Smooth muscle cell (in vitro differentiated cells): ENCODE data around the gene ATG12. TPM values are rescaled to one million over a fixed set of nuclear protein-coding genes. Genes with fewer than 3 reads are reported as not detected.
"Not testable (repeated sequence)": the region's sequence is repeated elsewhere in the genome, so short reads cannot be mapped to it uniquely, and the experiment has no call there.

ENCODE experiments used
- DNase-seq: peaks from one replicate; lab custom pipeline; 2025; ENCODE audit not compliant: unreplicated experiment; lab: John Stamatoyannopoulos, UW
- H2AFZ ChIP-seq: fragments of 200-600 bp; sonication (generic); 2 replicates; pipeline ENCODE4 v1.6.0; 2016; ENCODE audit warnings: antibody characterized with exemption, low read depth, mild to moderate bottlenecking
- H3F3A ChIP-seq: fragments of 200-600 bp; sonication (generic); 2 replicates; pipeline ENCODE4 v1.6.0; 2017; ENCODE audit warnings: antibody characterized with exemption, low read depth
- H3K27ac ChIP-seq: fragments of 200-600 bp; sonication (generic); 2 replicates; pipeline ENCODE4 v1.5.1; 2016; ENCODE audit warnings: low read depth, mild to moderate bottlenecking
- H3K27me3 ChIP-seq: fragments of 200-600 bp; sonication (generic); 2 replicates; pipeline ENCODE4 v1.6.1; 2016; ENCODE audit warnings: low read depth, mild to moderate bottlenecking
- H3K36me3 ChIP-seq: fragments of 200-600 bp; sonication (generic); 2 replicates; pipeline ENCODE4 v1.5.1; 2016; ENCODE audit warnings: low read depth
- H3K4me1 ChIP-seq: fragments of 200-600 bp; sonication (generic); 2 replicates; pipeline ENCODE4 v1.5.1; 2016; ENCODE audit warnings: low read depth
- H3K4me2 ChIP-seq: fragments of 200-600 bp; sonication (generic); 2 replicates; pipeline ENCODE4 v1.6.0; 2016; ENCODE audit warnings: mild to moderate bottlenecking
- H3K4me3 ChIP-seq: fragments of 200-600 bp; sonication (generic); 2 replicates; pipeline ENCODE4 v1.5.1; 2016; ENCODE audit warnings: mild to moderate bottlenecking
- H3K79me2 ChIP-seq: fragments of 200-600 bp; sonication (generic); 2 replicates; pipeline ENCODE4 v1.6.0; 2016; ENCODE audit warnings: low read depth, mild to moderate bottlenecking
- H3K9ac ChIP-seq: fragments of 200-600 bp; sonication (generic); 2 replicates; pipeline ENCODE4 v1.6.0; 2016; ENCODE audit warnings: low read depth
- H3K9me3 ChIP-seq: fragments of 200-600 bp; sonication (generic); replicated peaks from 2 replicates; pipeline ENCODE4 v1.5.1; 2016; ENCODE audit warnings: low read depth
- H4K20me1 ChIP-seq: fragments of 200-600 bp; sonication (generic); 2 replicates; pipeline ENCODE4 v1.6.0; 2016; ENCODE audit warnings: low read depth
- WGBS: methylation state at CpG from one replicate; pipeline ENCODE4 v1.1.7; 2016; ENCODE audit warnings: low lambda C conversion rate; 5-methylcytosine and 5-hydroxymethylcytosine counted together
- polyA plus RNA-seq: library from polyadenylated mRNA; unstranded; fragments of >200 nt; fragmentation: Nextera tagmentation; extraction: Ambion mirVana; gene quantifications from 2 replicates; pipeline ENCODE4 v1.2.1, GENCODE V29; 2016
- total RNA-seq: library from RNA; depleted of rRNA; stranded (reverse); fragments of >200 nt; gene quantifications from 2 replicates; pipeline ENCODE4 v1.2.3, GENCODE V29; 2014
- TF ChIP-seq, protein P1 (sequence below): fragments of 200-600 bp; sonication (generic); IDR thresholded peaks from 2 replicates; pipeline ENCODE4 v1.5.1; 2017; ENCODE audit warnings: borderline replicate concordance, mild to moderate bottlenecking, antibody characterized with exemption; ENCODE audit not compliant: insufficient read depth, poor library complexity, severe bottlenecking

Gene ATG12
- total and polyA plus RNA-seq, 2 experiments from 2014 or later, result 58.6 to 139 TPM

DNA sequence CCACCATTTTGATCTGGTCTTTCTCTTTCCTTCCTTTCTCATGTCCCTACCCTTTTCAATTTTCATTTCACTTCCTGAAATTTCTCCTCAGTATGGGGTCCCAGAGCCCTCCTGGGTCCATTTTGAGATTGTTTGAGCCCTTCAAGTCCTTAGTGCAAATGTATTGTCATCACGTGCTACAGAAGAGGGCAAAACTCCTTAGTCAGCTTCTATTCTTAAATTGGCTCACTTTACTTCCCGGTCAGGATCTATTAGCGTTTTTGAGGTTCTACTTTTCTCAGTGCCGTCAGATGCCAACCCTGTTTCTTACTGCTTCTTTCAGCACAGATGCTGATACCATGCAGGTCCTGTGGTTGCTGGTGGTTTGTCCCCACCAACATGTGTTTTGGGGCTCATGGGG, 5.9 kb downstream of the ATG12 start:
- Histone ChIP-seq H4K20me1 (peaks cover 36% of the 10 kb centered on the region), H3F3A (peaks cover 15% of the 10 kb centered on the region), H3K79me2 (peaks cover 43% of the 10 kb centered on the region), H2AFZ (no peak overlapping the region), H3K4me2 (no peak overlapping the region), H3K27me3 (no peaks in the 10 kb centered on the region), H3K9me3 (no peaks in the 10 kb centered on the region), H3K4me1 (peaks cover 9% of the 10 kb centered on the region), H3K4me3 (no peak overlapping the region), H3K9ac (no peak overlapping the region), H3K27ac (no peak overlapping the region), H3K36me3 (peaks cover 25% of the 10 kb centered on the region)
- 96% methylated on average over 4 of the region's 4 CpGs for WGBS
- no peak for DNase-seq
- TF ChIP-seq, protein P1, sequence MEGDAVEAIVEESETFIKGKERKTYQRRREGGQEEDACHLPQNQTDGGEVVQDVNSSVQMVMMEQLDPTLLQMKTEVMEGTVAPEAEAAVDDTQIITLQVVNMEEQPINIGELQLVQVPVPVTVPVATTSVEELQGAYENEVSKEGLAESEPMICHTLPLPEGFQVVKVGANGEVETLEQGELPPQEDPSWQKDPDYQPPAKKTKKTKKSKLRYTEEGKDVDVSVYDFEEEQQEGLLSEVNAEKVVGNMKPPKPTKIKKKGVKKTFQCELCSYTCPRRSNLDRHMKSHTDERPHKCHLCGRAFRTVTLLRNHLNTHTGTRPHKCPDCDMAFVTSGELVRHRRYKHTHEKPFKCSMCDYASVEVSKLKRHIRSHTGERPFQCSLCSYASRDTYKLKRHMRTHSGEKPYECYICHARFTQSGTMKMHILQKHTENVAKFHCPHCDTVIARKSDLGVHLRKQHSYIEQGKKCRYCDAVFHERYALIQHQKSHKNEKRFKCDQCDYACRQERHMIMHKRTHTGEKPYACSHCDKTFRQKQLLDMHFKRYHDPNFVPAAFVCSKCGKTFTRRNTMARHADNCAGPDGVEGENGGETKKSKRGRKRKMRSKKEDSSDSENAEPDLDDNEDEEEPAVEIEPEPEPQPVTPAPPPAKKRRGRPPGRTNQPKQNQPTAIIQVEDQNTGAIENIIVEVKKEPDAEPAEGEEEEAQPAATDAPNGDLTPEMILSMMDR, result no peak

DNA sequence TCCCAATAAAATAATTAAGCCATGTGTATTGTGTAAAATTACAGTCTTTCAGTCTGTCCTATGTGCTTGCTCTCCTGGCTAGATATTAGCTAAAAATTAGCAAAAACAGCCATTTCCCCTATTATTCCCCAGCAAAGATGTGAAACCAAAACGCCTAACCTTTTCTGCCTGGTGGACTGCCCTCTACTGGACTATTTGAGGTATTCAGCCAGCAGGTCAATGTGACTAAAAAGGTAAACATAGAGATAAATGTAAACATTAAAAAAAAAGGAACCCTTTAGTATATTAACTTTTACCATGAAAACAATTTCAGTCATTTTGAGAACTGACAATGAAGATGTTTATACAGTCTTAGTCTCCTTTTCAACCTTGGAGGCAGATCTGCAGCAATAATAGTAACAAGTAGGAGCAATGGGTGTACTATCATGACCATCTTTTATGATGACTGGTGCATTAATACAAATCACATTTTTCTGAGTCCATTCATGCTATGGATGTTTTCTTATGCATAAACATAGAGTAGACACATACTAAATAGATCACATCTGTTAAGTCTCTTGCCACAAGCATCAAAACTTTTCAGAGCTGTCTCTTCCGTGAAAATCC, 10.1 kb downstream of the ATG12 start:
- Histone ChIP-seq H3K79me2 (peaks cover under 1% of the 10 kb centered on the region), H3K27ac (no peak overlapping the region), H3F3A (peaks cover 15% of the 10 kb centered on the region), H3K9ac (no peak overlapping the region), H3K27me3 (no peaks in the 10 kb centered on the region), H3K4me3 (no peak overlapping the region), H2AFZ (no peak overlapping the region), H3K4me2 (no peak overlapping the region), H3K36me3 (peaks cover 30% of the 10 kb centered on the region), H3K9me3 (no peaks in the 10 kb centered on the region), H4K20me1 (no peaks in the 10 kb centered on the region), H3K4me1 (no peaks in the 10 kb centered on the region)
- 58% methylated on average over 2 of the region's 2 CpGs for WGBS
- DNase-seq, result no peak
- TF ChIP-seq, protein P1, result peak; percentile 87

DNA sequence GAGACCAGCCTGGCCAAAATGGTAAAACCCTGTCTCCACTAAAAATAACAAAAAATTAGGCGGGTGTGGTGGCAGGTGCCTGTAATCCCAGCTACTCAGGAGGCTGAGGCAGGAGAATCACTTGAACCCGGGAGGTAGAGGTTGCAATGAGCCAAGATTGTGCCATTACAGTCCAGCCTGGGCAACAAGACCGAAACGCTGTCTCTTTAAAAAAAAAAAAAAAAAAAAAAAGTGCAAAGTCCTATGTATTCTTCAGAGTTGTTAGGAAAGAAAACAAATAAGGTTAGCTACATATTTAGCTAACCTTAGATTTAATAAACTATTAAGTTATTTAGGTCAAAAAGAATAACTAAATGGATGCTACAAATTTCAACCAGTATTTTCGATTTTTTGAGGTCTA, 11.5 kb downstream of the ATG12 start:
- H3K36me3 ChIP-seq, result peaks cover 27% of the 10 kb centered on the region
- no peaks in the 10 kb centered on the region for H3K9me3 ChIP-seq
- no peak overlapping the region for H3K4me3 ChIP-seq
- no peak overlapping the region for H3K4me2 ChIP-seq
- H3K9ac ChIP-seq, result no peak overlapping the region
- no peak overlapping the region for H3K27ac ChIP-seq
- no peaks in the 10 kb centered on the region for H3K4me1 ChIP-seq
- WGBS, result 100% methylated on average over 5 of the region's 5 CpGs
- TF ChIP-seq, protein P1, result no peak
- H3K27me3 ChIP-seq, result no peaks in the 10 kb centered on the region
- no peak for DNase-seq
- H3K79me2 ChIP-seq, result no peaks in the 10 kb centered on the region
- no peak overlapping the region for H2AFZ ChIP-seq
- no peaks in the 10 kb centered on the region for H4K20me1 ChIP-seq
- peaks cover 15% of the 10 kb centered on the region for H3F3A ChIP-seq

DNA sequence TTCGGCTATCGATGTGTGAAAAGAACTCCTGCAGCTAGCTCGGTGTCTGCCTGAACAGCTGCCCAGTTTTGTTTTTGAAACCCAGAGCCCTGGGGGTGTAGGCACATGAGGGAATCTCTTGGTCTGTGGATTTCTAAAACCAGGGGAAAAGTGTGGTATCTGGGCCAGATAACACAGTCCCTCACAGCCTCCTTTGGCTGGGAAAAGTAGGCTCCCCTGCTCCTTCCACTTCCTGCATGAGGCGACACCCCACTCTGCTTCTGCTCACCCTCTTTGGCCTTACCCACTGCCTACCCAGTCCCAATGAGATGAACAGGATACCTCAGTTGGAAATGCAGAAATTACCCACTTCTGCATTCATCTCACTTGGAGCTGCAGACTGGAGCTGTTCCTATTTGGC, 15.4 kb downstream of the ATG12 start:
- Histone ChIP-seq H2AFZ (no peak overlapping the region), H3K4me2 (no peak overlapping the region), H3F3A (no peaks in the 10 kb centered on the region), H3K9me3 (peaks cover 6% of the 10 kb centered on the region), H3K36me3 (peaks cover 12% of the 10 kb centered on the region), H3K9ac (no peak overlapping the region), H3K4me1 (no peaks in the 10 kb centered on the region), H4K20me1 (no peaks in the 10 kb centered on the region), H3K27ac (no peak overlapping the region), H3K79me2 (no peaks in the 10 kb centered on the region), H3K4me3 (no peak overlapping the region), H3K27me3 (no peaks in the 10 kb centered on the region)
- no peak for DNase-seq
- WGBS, result 96% methylated on average over 4 of the region's 4 CpGs
- TF ChIP-seq, protein P1, result no peak

DNA sequence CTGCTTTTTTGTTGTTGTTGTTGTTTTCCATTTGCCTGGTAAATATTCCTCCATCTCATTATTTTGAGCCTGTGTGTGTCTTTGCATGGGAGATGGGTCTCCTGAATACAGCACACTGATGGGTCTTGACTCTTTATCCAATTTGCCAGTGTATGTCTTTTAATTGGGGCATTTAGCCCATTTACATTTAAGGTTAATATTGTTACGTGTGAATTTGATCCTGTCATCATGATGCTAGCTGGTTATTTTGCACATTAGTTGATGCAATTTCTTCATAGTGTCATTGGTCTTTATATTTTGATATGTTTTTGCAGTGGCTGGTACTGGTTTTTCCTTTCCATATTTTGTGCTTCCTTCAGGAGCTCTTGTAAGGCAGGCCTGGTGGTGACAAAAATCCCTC, 16.4 kb downstream of the ATG12 start:
- WGBS, result 100% methylated on average over 1 of the region's 1 CpG
- H3K79me2 ChIP-seq, H3K4me3 ChIP-seq, H3K27me3 ChIP-seq, H3K27ac ChIP-seq, H3K4me1 ChIP-seq, DNase-seq, H4K20me1 ChIP-seq, H3K4me2 ChIP-seq, H3F3A ChIP-seq, H3K9ac ChIP-seq, H2AFZ ChIP-seq, H3K9me3 ChIP-seq: not testable (repeated sequence)
- H3K36me3 ChIP-seq, result peaks cover 12% of the 10 kb centered on the region
